Activated gamma-delta T cell treated with Interleukin-2 at 50 U/mL for 16 hours (primary cell): ENCODE results near the gene ZNF44.
"Not testable (repeated sequence)": the region's sequence is repeated elsewhere in the genome, so short reads cannot be mapped to it uniquely, and the experiment has no call there.

Experiments used
- DNase-seq: peaks from one replicate; pipeline ENCODE4 v3.0.0-alpha.2; 2020

The ZNF44 gene

GRCh38 chr19:12294249-12295158, at the start of gene ZNF44:
Gene ZNF44, minus strand, starts transcription at chr19:12294883. Its CDS starts 189 bp downstream, at chr19:12294694.
- DNase-seq = peak; percentile 95

- peak; percentile 97 for DNase-seq
Observed at GRCh38 chr19:12333162-12334159, 38.8 kb upstream of the ZNF44 start, which contains the start of gene ZNF563. Gene ZNF563, minus strand, starts transcription at chr19:12333633. Its CDS starts 151 bp downstream, at chr19:12333482.

GRCh38 chr19:12331211-12331941, 36.7 kb upstream of the ZNF44 start:
- DNase-seq = peak; percentile 8

- no peak for DNase-seq
Observed at GRCh38 chr19:12330340-12330739, 35.7 kb upstream of the ZNF44 start.

GRCh38 chr19:12325690-12326089, 31.0 kb upstream of the ZNF44 start:
- no peak for DNase-seq

- DNase-seq = no peak
Observed at GRCh38 chr19:12318782-12319413, 24.2 kb upstream of the ZNF44 start.

- no peak for DNase-seq
Observed at GRCh38 chr19:12314553-12314952, 19.9 kb upstream of the ZNF44 start.

GRCh38 chr19:12308891-12309290, 14.2 kb upstream of the ZNF44 start:
- not testable (repeated sequence) for DNase-seq

- DNase-seq = no peak
Observed at GRCh38 chr19:12295191-12295590, 508 bp upstream of the ZNF44 start.

GRCh38 chr19:12293777-12294248, 870 bp downstream of the ZNF44 start:
- DNase-seq = peak; percentile 51

- DNase-seq = no peak
Observed at GRCh38 chr19:12289790-12290065, 5.0 kb downstream of the ZNF44 start.

- no peak for DNase-seq
Observed at GRCh38 chr19:12287958-12288500, 6.7 kb downstream of the ZNF44 start.

- no peak for DNase-seq
Observed at GRCh38 chr19:12284631-12285030, 10.1 kb downstream of the ZNF44 start.

- no peak for DNase-seq
Observed at GRCh38 chr19:12284226-12284625, 10.5 kb downstream of the ZNF44 start.

- DNase-seq = no peak
Observed at GRCh38 chr19:12278713-12279112, 16.0 kb downstream of the ZNF44 start.

- no peak for DNase-seq
Observed at GRCh38 chr19:12272980-12273901, 21.4 kb downstream of the ZNF44 start.

GRCh38 chr19:12272386-12272785, 22.3 kb downstream of the ZNF44 start:
- DNase-seq = no peak

GRCh38 chr19:12270854-12271253, 23.8 kb downstream of the ZNF44 start:
- DNase-seq = no peak

- DNase-seq = no peak
Observed at GRCh38 chr19:12265921-12266704, 28.6 kb downstream of the ZNF44 start.

GRCh38 chr19:12261554-12261953, 33.1 kb downstream of the ZNF44 start:
- DNase-seq = no peak
